Measurements from ENCODE around the gene OTUD1.

OTUD1 gene

GRCh38 chr10:23439961-23440889, 1.4 kb downstream of the OTUD1 start:
- H3K4me1 ChIP-seq (ENCODE audit: control insufficient read depth in 2 of 2, insufficient read depth in 2 of 2, low read length in 2 of 2), result peaks cover 7 to 17% of the 10 kb centered on the region in 2 donors
- no peaks in the 10 kb centered on the region for H3K27me3 ChIP-seq (ENCODE audit: control insufficient read depth in 2 of 2, insufficient read depth in 2 of 2, low read length in 2 of 2)
- peak overlapping the region; percentile 92 to 95 for H3K27ac ChIP-seq (ENCODE audit: low read depth in 2 of 2, low read length in 2 of 2)
- H3K9ac ChIP-seq (ENCODE audit: low read depth in 1 of 2, low read length in 2 of 2), result peak overlapping the region; percentile 84 to 91
- H3K36me3 ChIP-seq (ENCODE audit: control insufficient read depth in 2 of 2, insufficient read depth in 2 of 2, low read length in 2 of 2), result no peaks in the 10 kb centered on the region
- H3K9me3 ChIP-seq (ENCODE audit: control insufficient read depth in 2 of 2, low read length in 2 of 2), result no peaks in the 10 kb centered on the region
- peak overlapping the region; percentile 84 to 95 for H3K4me3 ChIP-seq (ENCODE audit: low read length in 2 of 2)

- no peaks in the 10 kb centered on the region for H3K27me3 ChIP-seq (ENCODE audit: control insufficient read depth in 2 of 2, insufficient read depth in 2 of 2, low read length in 2 of 2)
- H3K9me3 ChIP-seq (ENCODE audit: control insufficient read depth in 2 of 2, low read length in 2 of 2), result no peaks in the 10 kb centered on the region
- peaks cover 7 to 17% of the 10 kb centered on the region in 2 donors for H3K4me1 ChIP-seq (ENCODE audit: control insufficient read depth in 2 of 2, insufficient read depth in 2 of 2, low read length in 2 of 2)
- peak overlapping the region in 1 of 2 donors; percentile 9 for H3K9ac ChIP-seq (ENCODE audit: low read depth in 1 of 2, low read length in 2 of 2)
- no peak overlapping the region for H3K27ac ChIP-seq (ENCODE audit: low read depth in 2 of 2, low read length in 2 of 2)
- peak overlapping the region; percentile 84 to 95 for H3K4me3 ChIP-seq (ENCODE audit: low read length in 2 of 2)
- H3K36me3 ChIP-seq (ENCODE audit: control insufficient read depth in 2 of 2, insufficient read depth in 2 of 2, low read length in 2 of 2), result no peaks in the 10 kb centered on the region
Observed at GRCh38 chr10:23441251-23441650, 2.4 kb downstream of the OTUD1 start.

- H3K9ac ChIP-seq (ENCODE audit: low read depth in 1 of 2, low read length in 2 of 2), result no peak overlapping the region
- no peaks in the 10 kb centered on the region for H3K36me3 ChIP-seq (ENCODE audit: control insufficient read depth in 2 of 2, insufficient read depth in 2 of 2, low read length in 2 of 2)
- no peak overlapping the region for H3K27ac ChIP-seq (ENCODE audit: low read depth in 2 of 2, low read length in 2 of 2)
- H3K4me3 ChIP-seq (ENCODE audit: low read length in 2 of 2), result no peak overlapping the region
- H3K4me1 ChIP-seq (ENCODE audit: control insufficient read depth in 2 of 2, insufficient read depth in 2 of 2, low read length in 2 of 2), result peaks cover 7 to 17% of the 10 kb centered on the region in 2 donors
- H3K27me3 ChIP-seq (ENCODE audit: control insufficient read depth in 2 of 2, insufficient read depth in 2 of 2, low read length in 2 of 2), result no peaks in the 10 kb centered on the region
- no peaks in the 10 kb centered on the region for H3K9me3 ChIP-seq (ENCODE audit: control insufficient read depth in 2 of 2, low read length in 2 of 2)
Observed at GRCh38 chr10:23442936-23443335, 4.1 kb downstream of the OTUD1 start.

- H3K4me3 ChIP-seq (ENCODE audit: low read length in 2 of 2), result no peak overlapping the region
- H3K27me3 ChIP-seq (ENCODE audit: control insufficient read depth in 2 of 2, insufficient read depth in 2 of 2, low read length in 2 of 2), result no peaks in the 10 kb centered on the region
- no peaks in the 10 kb centered on the region for H3K36me3 ChIP-seq (ENCODE audit: control insufficient read depth in 2 of 2, insufficient read depth in 2 of 2, low read length in 2 of 2)
- peaks cover 3 to 11% of the 10 kb centered on the region in 2 donors for H3K4me1 ChIP-seq (ENCODE audit: control insufficient read depth in 2 of 2, insufficient read depth in 2 of 2, low read length in 2 of 2)
- no peaks in the 10 kb centered on the region for H3K9me3 ChIP-seq (ENCODE audit: control insufficient read depth in 2 of 2, low read length in 2 of 2)
- H3K9ac ChIP-seq (ENCODE audit: low read depth in 1 of 2, low read length in 2 of 2), result no peak overlapping the region
- H3K27ac ChIP-seq (ENCODE audit: low read depth in 2 of 2, low read length in 2 of 2), result no peak overlapping the region
Observed at GRCh38 chr10:23445591-23445990, 6.7 kb downstream of the OTUD1 start.

GRCh38 chr10:23448323-23448722, 9.4 kb downstream of the OTUD1 start:
- Histone ChIP-seq H3K4me3 (ENCODE audit: low read length in 2 of 2) (no peak overlapping the region), H3K9me3 (ENCODE audit: control insufficient read depth in 2 of 2, low read length in 2 of 2) (no peaks in the 10 kb centered on the region), H3K27ac (ENCODE audit: low read depth in 2 of 2, low read length in 2 of 2) (no peak overlapping the region), H3K9ac (ENCODE audit: low read depth in 1 of 2, low read length in 2 of 2) (no peak overlapping the region), H3K27me3 (ENCODE audit: control insufficient read depth in 2 of 2, insufficient read depth in 2 of 2, low read length in 2 of 2) (no peaks in the 10 kb centered on the region), H3K36me3 (ENCODE audit: control insufficient read depth in 2 of 2, insufficient read depth in 2 of 2, low read length in 2 of 2) (no peaks in the 10 kb centered on the region), H3K4me1 (ENCODE audit: control insufficient read depth in 2 of 2, insufficient read depth in 2 of 2, low read length in 2 of 2) (no peaks in the 10 kb centered on the region)

GRCh38 chr10:23448802-23449570, 10.1 kb downstream of the OTUD1 start:
- Histone ChIP-seq H3K4me1 (ENCODE audit: control insufficient read depth in 2 of 2, insufficient read depth in 2 of 2, low read length in 2 of 2) (no peaks in the 10 kb centered on the region), H3K27ac (ENCODE audit: low read depth in 2 of 2, low read length in 2 of 2) (peak overlapping the region in 1 of 2 donors; percentile 10), H3K27me3 (ENCODE audit: control insufficient read depth in 2 of 2, insufficient read depth in 2 of 2, low read length in 2 of 2) (no peaks in the 10 kb centered on the region)

GRCh38 chr10:23452033-23452655, 13.3 kb downstream of the OTUD1 start:
- Histone ChIP-seq H3K4me3 (ENCODE audit: low read length in 2 of 2) (no peak overlapping the region), H3K9me3 (ENCODE audit: control insufficient read depth in 2 of 2, low read length in 2 of 2) (no peaks in the 10 kb centered on the region), H3K27me3 (ENCODE audit: control insufficient read depth in 2 of 2, insufficient read depth in 2 of 2, low read length in 2 of 2) (no peaks in the 10 kb centered on the region), H3K27ac (ENCODE audit: low read depth in 2 of 2, low read length in 2 of 2) (no peak overlapping the region), H3K4me1 (ENCODE audit: control insufficient read depth in 2 of 2, insufficient read depth in 2 of 2, low read length in 2 of 2) (no peaks in the 10 kb centered on the region), H3K36me3 (ENCODE audit: control insufficient read depth in 2 of 2, insufficient read depth in 2 of 2, low read length in 2 of 2) (no peaks in the 10 kb centered on the region), H3K9ac (ENCODE audit: low read depth in 1 of 2, low read length in 2 of 2) (no peak overlapping the region)

More at GRCh38 chr10:23448802-23449570, 10.1 kb downstream of the OTUD1 start:
- no peak overlapping the region for H3K9ac ChIP-seq (ENCODE audit: low read depth in 1 of 2, low read length in 2 of 2)
- no peaks in the 10 kb centered on the region for H3K9me3 ChIP-seq (ENCODE audit: control insufficient read depth in 2 of 2, low read length in 2 of 2)
- H3K4me3 ChIP-seq (ENCODE audit: low read length in 2 of 2), result no peak overlapping the region
- H3K36me3 ChIP-seq (ENCODE audit: control insufficient read depth in 2 of 2, insufficient read depth in 2 of 2, low read length in 2 of 2), result no peaks in the 10 kb centered on the region

- H3K27me3 ChIP-seq (ENCODE audit: control insufficient read depth in 2 of 2, insufficient read depth in 2 of 2, low read length in 2 of 2), result no peaks in the 10 kb centered on the region
- H3K9ac ChIP-seq (ENCODE audit: low read depth in 1 of 2, low read length in 2 of 2), result no peak overlapping the region
- no peaks in the 10 kb centered on the region for H3K4me1 ChIP-seq (ENCODE audit: control insufficient read depth in 2 of 2, insufficient read depth in 2 of 2, low read length in 2 of 2)
- H3K36me3 ChIP-seq (ENCODE audit: control insufficient read depth in 2 of 2, insufficient read depth in 2 of 2, low read length in 2 of 2), result no peaks in the 10 kb centered on the region
- H3K9me3 ChIP-seq (ENCODE audit: control insufficient read depth in 2 of 2, low read length in 2 of 2), result no peaks in the 10 kb centered on the region
- H3K27ac ChIP-seq (ENCODE audit: low read depth in 2 of 2, low read length in 2 of 2), result no peak overlapping the region
- no peak overlapping the region for H3K4me3 ChIP-seq (ENCODE audit: low read length in 2 of 2)
Observed at GRCh38 chr10:23453465-23453864, 14.6 kb downstream of the OTUD1 start.

- Histone ChIP-seq H3K4me1 (ENCODE audit: control insufficient read depth in 2 of 2, insufficient read depth in 2 of 2, low read length in 2 of 2) (no peaks in the 10 kb centered on the region), H3K4me3 (ENCODE audit: low read length in 2 of 2) (no peak overlapping the region), H3K36me3 (ENCODE audit: control insufficient read depth in 2 of 2, insufficient read depth in 2 of 2, low read length in 2 of 2) (no peaks in the 10 kb centered on the region), H3K9me3 (ENCODE audit: control insufficient read depth in 2 of 2, low read length in 2 of 2) (no peaks in the 10 kb centered on the region), H3K27me3 (ENCODE audit: control insufficient read depth in 2 of 2, insufficient read depth in 2 of 2, low read length in 2 of 2) (no peaks in the 10 kb centered on the region), H3K27ac (ENCODE audit: low read depth in 2 of 2, low read length in 2 of 2) (no peak overlapping the region), H3K9ac (ENCODE audit: low read depth in 1 of 2, low read length in 2 of 2) (no peak overlapping the region)
Observed at GRCh38 chr10:23457632-23458417, 18.9 kb downstream of the OTUD1 start.

Measured in mucosa of rectum (tissue), 2 donors.